ENCODE data around the gene HTATIP2. TPM values are rescaled to one million over a fixed set of nuclear protein-coding genes. Genes with fewer than 3 reads are reported as not detected.
"Not testable (repeated sequence)": the region's sequence is repeated elsewhere in the genome, so short reads cannot be mapped to it uniquely, and the experiment has no call there.

Gene HTATIP2
- total RNA-seq, 1 experiment from 2014 or later: 0.18 TPM

GRCh38 chr11:20369826-20370225, 6.3 kb downstream of the HTATIP2 start:
- no peak for DNase-seq (ENCODE audit: low read depth)

GRCh38 chr11:20372081-20372626, 8.6 kb downstream of the HTATIP2 start:
- no peak for DNase-seq (ENCODE audit: low read depth)

- no peak for DNase-seq (ENCODE audit: low read depth)
These were observed 9.6 kb downstream of the HTATIP2 start for GRCh38 chr11:20373147-20373546.

- no peak for DNase-seq (ENCODE audit: low read depth)
These were observed 10.2 kb downstream of the HTATIP2 start for GRCh38 chr11:20373568-20374209.

- no peak for DNase-seq (ENCODE audit: low read depth)
These were observed 11.3 kb downstream of the HTATIP2 start for GRCh38 chr11:20374741-20375300.

- no peak for DNase-seq (ENCODE audit: low read depth)
These were observed 12.7 kb downstream of the HTATIP2 start for GRCh38 chr11:20376162-20376730.

- DNase-seq (ENCODE audit: low read depth): not testable (repeated sequence)
These were observed 22.5 kb downstream of the HTATIP2 start for GRCh38 chr11:20385996-20386395.

GRCh38 chr11:20387261-20388095, 24.0 kb downstream of the HTATIP2 start, which contains the start of gene PRMT3:
Gene PRMT3 (plus strand): TSS chr11:20387716. CDS start chr11:20387747, 31 bp downstream.
- DNase-seq (ENCODE audit: low read depth): peak; percentile 96

- peak; percentile 7 for DNase-seq (ENCODE audit: low read depth)
These were observed 24.9 kb downstream of the HTATIP2 start for GRCh38 chr11:20388096-20389055.

GRCh38 chr11:20397281-20397680, 33.8 kb downstream of the HTATIP2 start:
- peak; percentile 65 for DNase-seq (ENCODE audit: low read depth)

GRCh38 chr11:20399498-20399897, 36.0 kb downstream of the HTATIP2 start:
- DNase-seq (ENCODE audit: low read depth): no peak

GRCh38 chr11:20403059-20403458, 39.5 kb downstream of the HTATIP2 start:
- no peak for DNase-seq (ENCODE audit: low read depth)

GRCh38 chr11:20406484-20406883, 43.0 kb downstream of the HTATIP2 start:
- DNase-seq (ENCODE audit: low read depth): no peak

- DNase-seq (ENCODE audit: low read depth): no peak
These were observed 43.8 kb downstream of the HTATIP2 start for GRCh38 chr11:20407344-20407743.

GRCh38 chr11:20415432-20415831, 51.9 kb downstream of the HTATIP2 start:
- no peak for DNase-seq (ENCODE audit: low read depth)

GRCh38 chr11:20417771-20418170, 54.3 kb downstream of the HTATIP2 start:
- no peak for DNase-seq (ENCODE audit: low read depth)

- no peak for DNase-seq (ENCODE audit: low read depth)
These were observed 58.4 kb downstream of the HTATIP2 start for GRCh38 chr11:20421946-20422345.

- no peak for DNase-seq (ENCODE audit: low read depth)
These were observed 65.7 kb downstream of the HTATIP2 start for GRCh38 chr11:20429216-20429615.
